HAP-1 (cell line): ENCODE results near the gene FAM234B.

ENCODE experiments used
- DNase-seq, 2 experiments: peaks; one replicate each; pipeline ENCODE4 v3.0.0-alpha.2; 2016 to 2020; ENCODE audit warnings: low spot score in 2 of 2
- H3K27me3 ChIP-seq: fragments of 250-450 bp; sonication (Bioruptor Pico); 2 replicates; pipeline ENCODE4 v1.5.1; 2020; ENCODE audit warnings: low read depth, mild to moderate bottlenecking, moderate library complexity
- H3K36me3 ChIP-seq: fragments of 250-450 bp; sonication (Bioruptor Pico); replicated peaks from 2 replicates; pipeline ENCODE4 v1.5.1; 2020; ENCODE audit warnings: mild to moderate bottlenecking
- H3K4me1 ChIP-seq: fragments of 250-450 bp; sonication (Bioruptor Pico); 2 replicates; pipeline ENCODE4 v1.5.1; 2020; ENCODE audit warnings: mild to moderate bottlenecking
- H3K4me3 ChIP-seq: fragments of 250-450 bp; sonication (Bioruptor Pico); 2 replicates; pipeline ENCODE4 v1.5.1; 2020; ENCODE audit warnings: mild to moderate bottlenecking, moderate library complexity
- H3K9me3 ChIP-seq: fragments of 250-450 bp; sonication (Bioruptor Pico); 2 replicates; pipeline ENCODE4 v1.5.1; 2020; ENCODE audit warnings: mild to moderate bottlenecking, moderate library complexity
- in situ Hi-C: fragments of 300-500 bp; cut with MboI; formaldehyde crosslinking; loops from 3 replicates; pipeline ENCODE4 v1.14.3; 2020; ENCODE audit warnings: low sequenced_read_pairs, inconsistent platforms, mixed read lengths

The FAM234B gene

DNA sequence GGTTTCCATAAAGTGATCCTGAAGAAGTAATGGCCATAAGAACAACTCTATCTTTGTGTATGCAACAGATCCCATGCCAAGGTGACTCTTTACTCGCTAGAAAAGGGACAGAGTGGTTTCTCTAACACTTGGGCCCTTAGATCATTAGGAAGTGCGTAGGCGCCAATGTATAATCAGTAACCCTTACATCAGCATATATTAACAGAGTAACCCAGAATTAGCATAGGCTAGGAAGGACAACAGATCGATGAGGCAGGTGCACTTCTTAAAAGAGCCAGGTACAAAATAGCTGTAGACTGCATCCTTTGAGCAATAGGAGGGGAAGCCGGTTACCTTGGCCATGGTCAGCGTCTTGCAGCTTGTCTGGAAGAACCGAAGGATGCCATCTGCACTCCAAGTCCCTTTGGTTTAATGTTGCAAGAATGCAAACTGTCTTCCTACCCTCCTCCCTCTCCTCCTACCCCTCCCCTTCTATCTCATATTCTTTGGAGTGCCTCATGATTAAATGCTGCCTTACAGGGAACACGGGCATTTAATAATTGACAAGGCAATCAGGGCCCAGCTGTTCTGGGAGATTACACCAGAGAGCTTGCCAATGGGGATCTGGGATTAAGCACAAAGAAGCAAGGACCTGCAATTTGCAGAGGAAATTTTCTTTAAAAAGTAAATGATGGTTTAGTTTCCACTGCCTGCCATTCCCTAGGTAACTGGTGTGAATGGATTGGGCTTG, 51.2 kb downstream of the FAM234B start:
- Histone ChIP-seq H3K9me3 (no peaks in the 10 kb centered on the region), H3K27me3 (no peaks in the 10 kb centered on the region), H3K36me3 (no peaks in the 10 kb centered on the region), H3K4me3 (no peak overlapping the region), H3K4me1 (peaks cover 15% of the 10 kb centered on the region)
- DNase-seq, result no peak
- in situ Hi-C loops, result no loop called here

DNA sequence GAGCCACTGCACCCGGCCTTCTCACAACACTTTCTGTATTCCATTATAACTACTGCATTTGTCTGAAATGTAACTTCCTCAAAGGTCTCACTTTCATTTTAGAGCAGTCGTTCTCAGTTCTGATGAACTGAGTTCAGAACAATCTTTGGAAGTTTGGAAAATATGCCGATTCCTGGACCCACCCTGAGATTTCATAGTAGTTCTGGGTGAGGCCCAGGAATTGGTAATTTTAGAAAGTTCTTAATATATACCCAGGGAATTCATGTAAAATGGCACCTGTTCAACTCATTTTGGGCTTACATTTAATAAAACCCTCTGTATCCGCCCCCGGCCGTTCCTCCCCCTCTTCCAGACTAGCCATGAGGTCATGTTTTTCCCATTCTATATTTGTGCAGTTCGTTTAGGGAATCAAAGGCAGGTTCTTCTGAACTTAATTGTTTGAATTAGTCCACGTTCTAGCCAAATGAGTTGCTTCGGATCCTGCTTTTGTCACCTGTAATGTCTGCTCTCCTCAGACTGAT, 53.4 kb downstream of the FAM234B start:
- in situ Hi-C loops, result no loop called here
- no peak overlapping the region for H3K4me3 ChIP-seq

DNA sequence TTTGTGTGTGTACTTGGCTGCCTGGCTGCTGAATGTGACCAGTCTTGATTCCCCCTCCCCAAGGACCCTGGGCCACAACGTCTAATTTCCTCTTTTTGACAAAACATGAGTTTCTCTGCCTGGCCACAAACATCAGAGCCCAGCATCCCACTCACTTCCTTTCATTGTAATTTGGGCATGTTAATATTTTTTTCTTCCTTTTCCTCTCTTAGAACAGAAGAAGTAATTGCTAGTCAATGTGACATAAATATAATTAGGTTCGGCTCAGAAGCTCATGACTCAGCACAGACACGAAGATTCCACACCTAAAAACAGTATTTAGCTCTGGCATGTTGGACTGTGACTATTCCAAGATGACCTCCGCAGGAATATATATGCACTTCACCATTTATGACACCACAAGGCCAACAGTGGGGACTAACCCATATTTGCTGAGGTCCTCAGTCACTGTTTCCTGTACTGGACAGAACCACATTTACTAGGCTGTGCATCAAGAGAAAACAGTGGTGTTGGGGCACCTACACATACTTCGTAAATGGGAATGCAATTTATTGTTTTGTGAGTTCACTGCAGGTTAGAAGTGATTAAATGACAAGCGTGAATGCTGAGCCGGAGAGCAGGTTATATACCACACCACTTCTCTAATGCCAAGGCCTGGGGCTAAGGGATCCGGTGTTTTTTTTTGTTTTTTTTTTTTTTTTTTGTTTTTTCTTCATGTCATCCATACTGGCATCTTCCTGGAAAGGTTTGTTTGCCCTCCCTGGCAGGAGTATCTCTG, 55.1 kb downstream of the FAM234B start:
- H3K4me1 ChIP-seq, result peaks cover 24% of the 10 kb centered on the region
- DNase-seq, result no peak

More for the DNA sequence above, 53.4 kb downstream of the FAM234B start:
- DNase-seq, result no peak
- Histone ChIP-seq H3K4me1 (peaks cover 24% of the 10 kb centered on the region), H3K9me3 (no peaks in the 10 kb centered on the region), H3K27me3 (no peaks in the 10 kb centered on the region), H3K36me3 (no peaks in the 10 kb centered on the region)

DNA sequence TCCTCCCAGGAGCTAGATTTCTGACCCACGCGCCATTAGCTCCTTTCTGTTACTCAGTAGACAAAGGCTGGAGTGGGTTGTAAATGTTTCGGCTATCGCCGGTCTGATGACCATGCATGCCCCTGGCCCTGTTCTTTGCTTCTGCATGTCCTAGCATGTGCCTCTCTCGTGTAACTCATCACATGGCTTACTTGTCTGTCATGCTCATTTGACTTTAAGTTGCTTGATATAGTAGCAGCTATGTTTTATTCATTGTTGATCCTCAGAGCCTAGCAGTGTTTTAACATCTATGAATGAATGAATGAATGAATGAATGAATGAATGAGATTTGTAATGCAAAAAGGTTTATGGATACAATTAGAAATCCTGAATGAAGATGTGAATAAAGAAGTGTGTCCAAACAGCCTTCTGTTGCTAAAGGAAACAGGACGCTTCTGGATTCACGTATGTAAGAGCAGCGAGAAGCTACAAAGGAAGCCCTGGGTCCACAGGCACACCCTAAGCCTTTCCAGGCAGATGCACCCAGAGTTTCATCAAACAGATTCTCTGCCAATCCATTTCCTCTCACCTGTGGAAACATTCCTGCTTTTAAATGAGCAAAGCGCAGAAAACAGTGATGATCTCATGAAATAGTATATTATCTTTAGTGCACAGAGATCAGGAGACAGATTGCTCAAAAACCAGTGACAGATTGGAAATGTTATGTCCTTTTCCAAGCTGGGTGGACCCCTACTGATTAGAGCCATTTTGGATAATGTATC, 55.8 kb downstream of the FAM234B start:
- H3K36me3 ChIP-seq, result no peaks in the 10 kb centered on the region
- no peaks in the 10 kb centered on the region for H3K9me3 ChIP-seq
- H3K4me1 ChIP-seq, result peaks cover 24% of the 10 kb centered on the region
- H3K4me3 ChIP-seq, result no peak overlapping the region
- no peaks in the 10 kb centered on the region for H3K27me3 ChIP-seq
- in situ Hi-C loops, result loop anchor here (5.0 kb wide), 1 partner anchor 112 kb away; no protein-coding TSS in a partner anchor
- DNase-seq, result no peak

More for the DNA sequence above, 55.1 kb downstream of the FAM234B start:
- Histone ChIP-seq H3K9me3 (no peaks in the 10 kb centered on the region), H3K27me3 (no peaks in the 10 kb centered on the region), H3K36me3 (no peaks in the 10 kb centered on the region), H3K4me3 (no peak overlapping the region)
- in situ Hi-C loops, result no loop called here

DNA sequence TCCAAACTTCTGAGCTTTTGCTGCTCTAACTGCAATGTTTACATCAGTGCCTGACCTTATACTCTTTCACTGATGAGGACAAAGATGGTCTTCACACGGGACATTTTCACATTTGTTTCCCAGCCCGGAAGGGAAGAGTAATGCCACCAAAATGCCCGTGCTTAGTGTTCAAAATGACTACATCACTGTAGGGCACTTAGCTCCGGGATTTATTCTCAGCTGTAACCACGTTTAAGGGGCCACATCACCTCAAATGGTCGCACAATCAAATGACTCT, 56.4 kb downstream of the FAM234B start:
- Histone ChIP-seq H3K36me3 (no peaks in the 10 kb centered on the region), H3K27me3 (no peaks in the 10 kb centered on the region), H3K4me1 (peaks cover 24% of the 10 kb centered on the region), H3K4me3 (peak overlapping the region; percentile 55), H3K9me3 (no peaks in the 10 kb centered on the region)
- in situ Hi-C loops, result loop anchor here (5.0 kb wide), 1 partner anchor 112 kb away; no protein-coding TSS in a partner anchor
- no peak for DNase-seq

DNA sequence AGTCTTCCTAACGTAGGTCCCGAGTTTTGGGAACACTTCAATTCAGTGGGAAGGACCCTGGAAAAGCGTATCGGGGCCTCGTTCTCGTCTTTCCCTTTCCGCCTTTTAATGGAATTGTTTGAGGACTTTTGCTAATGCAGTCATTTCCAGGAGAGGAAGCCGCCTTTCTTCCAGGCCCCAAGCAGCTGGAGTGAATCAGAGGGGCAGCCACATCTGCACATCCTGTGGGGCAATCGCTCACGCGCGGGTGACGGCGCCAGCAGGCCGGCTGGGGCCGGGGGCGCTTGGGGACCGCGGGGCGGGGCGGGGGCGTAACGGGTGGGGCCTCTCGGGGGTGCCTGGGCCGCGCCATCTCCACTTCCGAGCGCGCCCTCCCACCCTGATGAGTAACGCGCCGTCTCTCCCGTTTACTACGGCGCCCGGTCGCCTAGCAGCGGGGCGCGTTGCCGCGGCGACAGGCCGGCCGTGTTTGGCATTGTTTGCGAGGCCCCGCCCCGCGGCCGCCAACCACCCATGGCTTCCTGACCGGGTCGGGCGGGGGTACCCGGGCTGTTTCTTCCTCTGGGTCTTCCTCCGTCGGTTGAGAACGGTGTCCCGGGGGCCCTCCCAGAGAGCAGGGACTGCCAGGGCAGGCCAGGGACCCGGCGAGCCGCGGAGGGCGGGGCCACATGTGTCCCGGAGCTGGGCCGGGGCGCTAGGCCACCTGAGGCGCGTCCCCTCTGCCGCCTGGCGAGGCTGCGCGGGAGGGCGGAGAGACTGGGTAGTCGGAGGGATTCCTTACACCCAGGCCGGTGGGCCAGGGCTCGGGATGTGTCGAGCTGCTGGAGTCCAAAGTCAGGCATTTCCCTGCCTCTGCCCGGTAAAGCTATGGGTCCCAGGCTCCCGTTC, 56.9 kb downstream of the FAM234B start:
- H3K36me3 ChIP-seq, result no peaks in the 10 kb centered on the region
- no peaks in the 10 kb centered on the region for H3K27me3 ChIP-seq
- H3K4me1 ChIP-seq, result peaks cover 24% of the 10 kb centered on the region
- in situ Hi-C loops, result loop anchor here (5.0 kb wide), 1 partner anchor 111 kb away; no protein-coding TSS in a partner anchor
- H3K9me3 ChIP-seq, result no peaks in the 10 kb centered on the region
- peak; percentile 73 to 91 for DNase-seq
- peak overlapping the region; percentile 55 for H3K4me3 ChIP-seq

DNA sequence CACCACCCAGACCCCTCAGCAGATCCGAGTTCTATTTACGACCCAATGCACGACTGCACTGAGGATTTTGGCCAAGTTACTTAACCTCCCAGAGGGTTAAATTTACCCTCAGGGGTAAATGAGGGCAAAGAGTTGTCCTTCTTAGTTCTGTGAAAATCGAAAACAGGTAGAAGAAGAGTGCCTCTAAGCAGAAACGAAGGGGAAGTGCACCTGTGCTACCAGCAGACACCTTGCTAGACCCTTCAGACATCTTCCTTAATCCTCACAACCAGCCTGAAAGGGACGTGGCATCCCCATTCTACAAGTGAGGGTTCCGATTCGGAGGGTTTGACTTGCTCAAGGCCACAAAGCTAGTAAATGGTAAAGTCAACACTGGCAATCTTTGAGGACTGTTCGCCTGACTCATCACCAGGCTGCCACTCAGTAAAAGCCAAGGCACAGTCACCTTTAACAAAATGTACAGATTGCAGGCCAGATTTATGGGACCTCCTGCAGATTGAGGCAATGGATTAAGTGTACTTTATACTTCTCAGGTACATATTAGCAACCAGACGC, 57.7 kb downstream of the FAM234B start:
- H3K9me3 ChIP-seq, result no peaks in the 10 kb centered on the region
- H3K4me1 ChIP-seq, result peaks cover 25% of the 10 kb centered on the region
- DNase-seq, result no peak
- H3K36me3 ChIP-seq, result no peaks in the 10 kb centered on the region
- H3K4me3 ChIP-seq, result peak overlapping the region; percentile 55
- in situ Hi-C loops, result loop anchor here (5.0 kb wide), 1 partner anchor 110 kb away; no protein-coding TSS in a partner anchor
- no peaks in the 10 kb centered on the region for H3K27me3 ChIP-seq

DNA sequence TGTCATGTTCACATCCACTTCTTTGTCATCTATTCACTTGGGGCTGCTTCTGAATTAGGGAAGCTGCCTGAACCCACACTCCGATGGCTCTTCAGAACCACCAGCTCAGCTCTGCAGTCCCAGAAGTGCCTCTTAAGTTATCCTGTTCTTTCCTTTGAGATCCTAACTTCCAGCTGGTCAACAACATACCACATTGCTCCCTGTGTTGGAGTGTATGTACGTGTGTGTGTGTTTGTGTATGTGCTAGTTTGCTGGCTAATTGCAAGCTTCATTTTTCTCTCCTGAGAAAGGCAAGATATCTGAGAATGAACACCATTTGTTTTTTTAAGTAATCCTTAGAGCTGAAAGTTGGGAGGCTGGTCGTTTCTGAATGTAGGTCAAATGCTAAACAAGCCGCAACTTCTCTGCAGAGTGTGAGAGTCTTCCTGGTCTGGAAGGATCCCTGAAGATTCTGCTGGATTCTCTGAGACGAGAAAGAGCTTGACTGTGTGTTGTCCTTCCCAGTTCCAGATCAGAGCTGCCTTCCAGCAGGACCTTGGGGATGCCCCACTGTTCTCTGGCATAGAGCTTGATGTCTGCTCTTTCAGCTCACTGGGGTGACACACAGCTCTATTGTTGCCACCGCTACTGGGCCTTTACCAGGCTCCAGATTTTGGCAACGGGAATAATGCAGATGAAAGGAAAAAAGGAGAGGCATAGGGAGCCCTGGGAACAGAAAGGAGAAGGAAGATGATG, 58.4 kb downstream of the FAM234B start:
- peaks cover 25% of the 10 kb centered on the region for H3K4me1 ChIP-seq
- no peaks in the 10 kb centered on the region for H3K36me3 ChIP-seq
- no peak for DNase-seq
- H3K27me3 ChIP-seq, result no peaks in the 10 kb centered on the region
- H3K4me3 ChIP-seq, result no peak overlapping the region
- in situ Hi-C loops, result loop anchor here (5.0 kb wide), 1 partner anchor 110 kb away; no protein-coding TSS in a partner anchor
- H3K9me3 ChIP-seq, result no peaks in the 10 kb centered on the region

DNA sequence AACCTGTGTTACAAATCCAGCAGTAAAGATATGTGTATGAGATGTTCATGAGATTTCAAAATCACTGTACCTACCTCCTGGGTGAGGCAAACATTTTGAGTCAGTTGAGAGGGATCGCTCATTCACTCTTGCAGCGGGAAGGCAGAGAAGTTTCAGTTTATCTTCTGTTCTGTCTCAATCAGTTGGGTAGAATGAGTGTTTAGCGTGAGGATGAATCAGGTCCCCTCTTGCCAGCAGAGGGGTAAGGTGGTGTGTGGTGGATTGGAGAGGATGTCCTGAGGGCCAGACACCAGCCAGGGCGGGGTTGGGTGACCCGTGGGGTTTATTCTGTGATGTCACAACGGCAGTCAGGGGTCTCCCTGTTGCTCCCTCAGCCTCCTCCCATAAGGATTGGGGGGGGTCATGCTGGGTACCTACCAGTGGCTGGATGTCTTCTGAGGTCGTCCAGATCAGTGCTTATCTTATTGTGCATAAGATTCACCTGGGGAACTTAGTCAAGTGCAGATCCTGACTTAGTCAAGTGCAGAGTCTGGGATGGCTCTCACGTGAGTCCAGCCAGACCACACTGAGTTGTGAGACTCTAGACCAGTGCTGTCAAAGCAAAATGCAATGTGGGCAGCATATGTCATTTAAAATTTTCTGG, 59.3 kb downstream of the FAM234B start, which contains the start of gene GSG1:
GSG1 (minus strand) TSS at position 277 of the 643 bp plus-strand sequence; CDS start at position 122, 155 bp downstream.
- no peak for DNase-seq
- peaks cover 18% of the 10 kb centered on the region for H3K4me1 ChIP-seq
- in situ Hi-C loops, result loop anchor here (5.0 kb wide), 1 partner anchor 109 kb away; no protein-coding TSS in a partner anchor
- H3K4me3 ChIP-seq, result no peak within 1 kb of the TSS
- H3K9me3 ChIP-seq, result no peaks in the 10 kb centered on the region
- H3K36me3 ChIP-seq, result no peaks in the 10 kb centered on the region
- H3K27me3 ChIP-seq, result no peaks in the 10 kb centered on the region

DNA sequence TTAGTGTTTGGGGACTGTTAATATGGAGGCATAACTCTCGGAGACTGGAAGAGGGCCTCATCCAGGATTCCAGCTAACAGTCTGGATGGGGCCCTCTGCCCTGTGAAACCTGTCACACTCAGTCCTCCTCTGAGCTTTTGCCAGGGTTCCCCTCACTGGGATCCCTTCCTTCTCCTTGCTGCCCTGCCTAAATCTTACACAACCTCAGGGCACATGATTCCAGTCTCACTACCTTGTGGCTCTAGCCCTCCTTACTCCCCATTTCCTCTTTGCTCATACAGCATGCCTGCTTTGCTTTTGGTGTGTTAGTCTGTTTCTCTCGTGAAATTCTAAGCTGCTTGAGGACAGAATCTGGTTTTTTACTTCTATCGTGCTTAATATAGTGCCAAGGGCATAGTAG, 60.2 kb downstream of the FAM234B start:
- in situ Hi-C loops, result loop anchor here (5.0 kb wide), 1 partner anchor 108 kb away; no protein-coding TSS in a partner anchor
- Histone ChIP-seq H3K9me3 (no peaks in the 10 kb centered on the region), H3K27me3 (no peaks in the 10 kb centered on the region), H3K4me1 (peaks cover 12% of the 10 kb centered on the region), H3K4me3 (no peak overlapping the region), H3K36me3 (no peaks in the 10 kb centered on the region)
- DNase-seq, result no peak

DNA sequence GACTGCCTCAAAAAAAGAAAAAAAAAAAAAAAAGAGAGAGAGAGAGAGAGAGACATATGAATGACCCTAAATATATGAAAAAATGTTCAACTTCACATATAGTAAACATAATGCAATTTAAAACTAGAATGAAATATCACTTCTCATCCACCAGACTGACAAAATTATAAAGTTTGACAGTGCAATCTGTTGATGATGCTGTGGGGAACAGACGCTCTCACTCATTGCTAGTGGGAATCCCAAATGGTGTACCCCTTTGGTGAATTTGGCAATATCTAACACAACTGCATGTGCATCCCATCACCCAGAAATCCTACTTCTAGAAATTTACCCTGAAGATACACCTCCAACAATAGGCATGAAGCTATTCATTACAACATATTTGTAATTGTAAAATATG, 61.6 kb downstream of the FAM234B start:
- peaks cover 7% of the 10 kb centered on the region for H3K4me1 ChIP-seq
- no peaks in the 10 kb centered on the region for H3K9me3 ChIP-seq
- H3K27me3 ChIP-seq, result no peaks in the 10 kb centered on the region
- DNase-seq, result no peak
- no peak overlapping the region for H3K4me3 ChIP-seq
- in situ Hi-C loops, result no loop called here
- H3K36me3 ChIP-seq, result no peaks in the 10 kb centered on the region
